Activated naive CD4-positive, alpha-beta T cell treated with anti-CD3 and anti-CD28 coated beads, Interleukin-2, amount 50 U/mL, for 24 hours (primary cell): ENCODE measurements around the gene PRKAB2.
A peak's percentile ranks its signal among the peaks of the same experiment; 100 is the strongest.

Experiments used
- H3K27ac Mint-ChIP-seq: one replicate; pipeline ENCODE4 v1.8.0; 2021; ENCODE audit warnings: mild to moderate bottlenecking, mixed read lengths
- H3K27me3 Mint-ChIP-seq: one replicate; pipeline ENCODE4 v1.8.0; 2021; ENCODE audit warnings: mixed read lengths
- H3K36me3 Mint-ChIP-seq: one replicate; pipeline ENCODE4 v1.8.0; 2021; ENCODE audit warnings: mixed read lengths
- H3K4me1 Mint-ChIP-seq: one replicate; pipeline ENCODE4 v1.8.0; 2021; ENCODE audit warnings: mixed read lengths
- H3K4me3 Mint-ChIP-seq: one replicate; pipeline ENCODE4 v1.8.0; 2021; ENCODE audit warnings: mild to moderate bottlenecking, mixed read lengths
- H3K9me3 Mint-ChIP-seq: one replicate; pipeline ENCODE4 v1.8.0; 2021; ENCODE audit warnings: mixed read lengths

The PRKAB2 gene, protein sequence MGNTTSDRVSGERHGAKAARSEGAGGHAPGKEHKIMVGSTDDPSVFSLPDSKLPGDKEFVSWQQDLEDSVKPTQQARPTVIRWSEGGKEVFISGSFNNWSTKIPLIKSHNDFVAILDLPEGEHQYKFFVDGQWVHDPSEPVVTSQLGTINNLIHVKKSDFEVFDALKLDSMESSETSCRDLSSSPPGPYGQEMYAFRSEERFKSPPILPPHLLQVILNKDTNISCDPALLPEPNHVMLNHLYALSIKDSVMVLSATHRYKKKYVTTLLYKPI

DNA sequence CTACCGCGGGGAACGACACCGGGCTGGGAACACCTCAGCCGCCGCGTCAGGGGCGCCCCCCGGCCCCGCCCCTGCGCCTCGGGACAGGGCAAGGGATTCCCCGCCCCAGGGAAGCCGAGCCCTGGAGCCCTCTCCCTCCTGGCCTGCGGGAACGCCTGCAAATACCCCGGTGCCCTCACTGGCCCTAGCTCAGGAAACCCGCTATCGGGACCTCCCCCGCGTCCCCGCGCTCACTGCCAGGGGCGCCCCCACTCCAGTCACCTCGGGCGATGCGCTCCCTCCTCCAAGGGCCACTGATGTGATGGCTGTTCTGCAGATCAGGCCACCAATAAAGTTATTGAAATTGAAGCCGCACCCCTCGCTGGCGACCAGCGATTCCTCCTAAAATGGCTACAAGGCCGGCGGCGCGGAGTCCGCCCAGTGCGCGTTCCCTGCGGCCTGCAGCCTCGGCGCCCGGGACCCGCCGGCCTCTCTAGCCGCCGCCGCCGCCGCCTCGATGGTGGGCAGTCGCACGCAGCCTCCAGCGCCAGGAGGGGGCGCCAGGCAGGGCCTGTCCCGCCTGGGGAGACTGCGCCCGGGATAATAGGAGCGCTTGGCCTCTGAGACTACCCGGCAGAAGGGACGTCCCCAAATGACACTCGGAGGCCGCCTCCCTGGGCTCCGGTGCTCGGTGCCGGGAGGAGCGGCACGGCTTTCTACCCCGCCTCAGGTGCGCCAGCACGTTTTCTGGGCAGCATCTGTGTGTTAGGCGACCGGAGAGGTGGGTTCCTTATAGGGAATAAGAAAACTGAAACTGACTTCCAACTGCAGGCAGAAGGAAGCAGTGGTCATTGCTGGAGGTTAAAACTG lies at the start of gene PRKAB2:
TSS of gene PRKAB2 (minus strand) at position 303 of the 849 bp plus-strand sequence. CDS start 326 bp downstream, outside the sequence.
- peaks cover 17% of the 10 kb centered on the region for H3K36me3 Mint-ChIP-seq
- peaks cover 37% of the 10 kb centered on the region for H3K4me1 Mint-ChIP-seq
- H3K9me3 Mint-ChIP-seq: peaks cover 4% of the 10 kb centered on the region
- H3K4me3 Mint-ChIP-seq: peak within 1 kb of the TSS; percentile 97
- no peaks in the 10 kb centered on the region for H3K27me3 Mint-ChIP-seq
- peak within 1 kb of the TSS; percentile 96 for H3K27ac Mint-ChIP-seq

GRCh38 chr1:147218606-147219005 lies 46.3 kb upstream of the PRKAB2 start:
- H3K4me1 Mint-ChIP-seq: peaks cover 2% of the 10 kb centered on the region
- H3K27ac Mint-ChIP-seq: no peak overlapping the region
- H3K27me3 Mint-ChIP-seq: no peaks in the 10 kb centered on the region
- H3K9me3 Mint-ChIP-seq: no peaks in the 10 kb centered on the region
- no peak overlapping the region for H3K4me3 Mint-ChIP-seq
- H3K36me3 Mint-ChIP-seq: no peaks in the 10 kb centered on the region

- H3K36me3 Mint-ChIP-seq: no peaks in the 10 kb centered on the region
- no peaks in the 10 kb centered on the region for H3K4me1 Mint-ChIP-seq
- H3K9me3 Mint-ChIP-seq: no peaks in the 10 kb centered on the region
- H3K27me3 Mint-ChIP-seq: no peaks in the 10 kb centered on the region
- no peak overlapping the region for H3K4me3 Mint-ChIP-seq
- no peak overlapping the region for H3K27ac Mint-ChIP-seq
Measured at GRCh38 chr1:147217141-147217540, 44.9 kb upstream of the PRKAB2 start.

GRCh38 chr1:147216124-147216523 lies 43.9 kb upstream of the PRKAB2 start:
- no peaks in the 10 kb centered on the region for H3K27me3 Mint-ChIP-seq
- no peaks in the 10 kb centered on the region for H3K36me3 Mint-ChIP-seq
- H3K4me3 Mint-ChIP-seq: no peak overlapping the region
- H3K9me3 Mint-ChIP-seq: no peaks in the 10 kb centered on the region
- H3K27ac Mint-ChIP-seq: no peak overlapping the region
- no peaks in the 10 kb centered on the region for H3K4me1 Mint-ChIP-seq

- Mint-ChIP-seq H3K4me1 (no peaks in the 10 kb centered on the region), H3K27ac (no peak overlapping the region), H3K36me3 (no peaks in the 10 kb centered on the region), H3K9me3 (no peaks in the 10 kb centered on the region), H3K27me3 (no peaks in the 10 kb centered on the region), H3K4me3 (no peak overlapping the region)
Measured at GRCh38 chr1:147215540-147215916, 43.3 kb upstream of the PRKAB2 start.

GRCh38 chr1:147214842-147215539 lies 42.7 kb upstream of the PRKAB2 start:
- H3K4me1 Mint-ChIP-seq: no peaks in the 10 kb centered on the region
- no peaks in the 10 kb centered on the region for H3K36me3 Mint-ChIP-seq
- no peak overlapping the region for H3K27ac Mint-ChIP-seq
- H3K9me3 Mint-ChIP-seq: no peaks in the 10 kb centered on the region
- H3K27me3 Mint-ChIP-seq: no peaks in the 10 kb centered on the region
- no peak overlapping the region for H3K4me3 Mint-ChIP-seq

- Mint-ChIP-seq H3K36me3 (peaks cover 3% of the 10 kb centered on the region), H3K27me3 (no peaks in the 10 kb centered on the region), H3K4me3 (no peak overlapping the region), H3K9me3 (no peaks in the 10 kb centered on the region), H3K27ac (no peak overlapping the region), H3K4me1 (no peaks in the 10 kb centered on the region)
Measured at GRCh38 chr1:147214325-147214724, 42.1 kb upstream of the PRKAB2 start.

DNA sequence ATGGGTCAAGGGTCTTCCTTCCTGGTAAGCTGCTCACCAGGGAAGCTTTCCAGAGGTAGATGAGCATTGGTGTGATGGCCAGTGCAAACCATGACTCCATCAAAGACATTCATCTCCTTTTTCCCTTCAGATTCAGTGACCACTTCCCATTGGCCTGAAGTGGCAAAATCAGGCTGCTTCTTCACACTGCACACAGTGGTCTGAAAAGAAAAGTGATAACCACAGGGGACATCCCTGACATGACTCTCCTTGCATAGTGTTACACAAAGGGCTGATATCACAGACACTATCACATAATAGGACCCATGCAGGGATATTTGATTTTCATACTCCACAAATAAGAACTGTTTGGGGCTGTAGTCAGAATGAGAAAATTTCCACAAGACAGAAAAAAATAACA lies 41.0 kb upstream of the PRKAB2 start:
- Mint-ChIP-seq H3K9me3 (no peaks in the 10 kb centered on the region), H3K4me1 (no peaks in the 10 kb centered on the region), H3K27ac (no peak overlapping the region), H3K4me3 (no peak overlapping the region), H3K36me3 (peaks cover 3% of the 10 kb centered on the region), H3K27me3 (no peaks in the 10 kb centered on the region)

- H3K4me3 Mint-ChIP-seq: no peak overlapping the region
- no peaks in the 10 kb centered on the region for H3K27me3 Mint-ChIP-seq
- no peaks in the 10 kb centered on the region for H3K4me1 Mint-ChIP-seq
- no peak overlapping the region for H3K27ac Mint-ChIP-seq
- peaks cover 3% of the 10 kb centered on the region for H3K36me3 Mint-ChIP-seq
- H3K9me3 Mint-ChIP-seq: no peaks in the 10 kb centered on the region
Measured at GRCh38 chr1:147211577-147211976, 39.3 kb upstream of the PRKAB2 start.

- H3K27me3 Mint-ChIP-seq: no peaks in the 10 kb centered on the region
- H3K36me3 Mint-ChIP-seq: peaks cover 3% of the 10 kb centered on the region
- no peaks in the 10 kb centered on the region for H3K9me3 Mint-ChIP-seq
- H3K4me1 Mint-ChIP-seq: no peaks in the 10 kb centered on the region
- no peak overlapping the region for H3K27ac Mint-ChIP-seq
- no peak overlapping the region for H3K4me3 Mint-ChIP-seq
Measured at GRCh38 chr1:147210987-147211386, 38.7 kb upstream of the PRKAB2 start.

DNA sequence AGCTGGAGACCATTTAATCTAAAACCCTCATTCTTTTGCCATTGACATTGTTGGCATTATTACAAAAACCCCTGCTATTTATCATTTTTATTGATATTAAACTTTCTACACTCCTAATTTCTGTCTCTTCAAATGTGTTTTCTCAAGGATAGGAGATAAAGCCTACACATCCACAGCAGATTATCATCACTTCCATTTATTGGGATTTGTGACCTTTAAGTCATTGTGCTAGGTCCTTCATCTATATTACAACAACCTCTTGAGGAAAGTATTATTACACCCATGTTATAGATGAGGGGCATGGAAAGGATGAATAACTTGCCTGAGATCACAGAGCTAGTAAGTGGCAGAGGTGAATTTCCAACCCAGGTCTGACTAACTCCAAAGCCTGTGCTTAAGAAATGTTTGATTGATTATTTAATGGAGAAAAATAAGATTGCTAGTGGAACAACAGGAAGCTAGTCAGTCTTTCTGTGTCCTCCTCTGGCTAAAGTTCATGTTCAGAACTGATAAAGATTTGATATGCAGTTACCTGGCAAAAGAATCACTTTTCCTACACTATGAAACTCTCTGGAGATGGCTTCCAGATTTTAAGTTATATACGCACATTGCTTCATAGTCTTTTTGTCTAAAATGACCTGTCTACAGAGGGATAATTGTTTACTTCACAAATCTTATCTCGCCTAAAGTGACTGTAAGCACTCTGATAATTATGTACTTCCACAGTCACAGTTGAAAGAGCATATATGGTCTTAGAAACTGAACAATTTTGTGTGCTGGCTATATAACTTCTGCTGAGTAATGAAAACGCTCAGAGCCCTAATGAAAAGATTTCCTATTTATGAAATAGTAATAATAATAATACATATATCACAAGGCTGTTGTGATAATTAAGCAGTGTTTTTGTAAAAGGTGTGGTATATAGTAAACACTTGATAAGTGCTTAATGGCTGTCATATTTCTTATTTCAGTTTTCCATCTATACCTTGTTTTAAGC lies 37.9 kb upstream of the PRKAB2 start:
- Mint-ChIP-seq H3K36me3 (peaks cover 3% of the 10 kb centered on the region), H3K27ac (no peak overlapping the region), H3K4me1 (no peaks in the 10 kb centered on the region), H3K4me3 (no peak overlapping the region), H3K27me3 (no peaks in the 10 kb centered on the region), H3K9me3 (no peaks in the 10 kb centered on the region)

DNA sequence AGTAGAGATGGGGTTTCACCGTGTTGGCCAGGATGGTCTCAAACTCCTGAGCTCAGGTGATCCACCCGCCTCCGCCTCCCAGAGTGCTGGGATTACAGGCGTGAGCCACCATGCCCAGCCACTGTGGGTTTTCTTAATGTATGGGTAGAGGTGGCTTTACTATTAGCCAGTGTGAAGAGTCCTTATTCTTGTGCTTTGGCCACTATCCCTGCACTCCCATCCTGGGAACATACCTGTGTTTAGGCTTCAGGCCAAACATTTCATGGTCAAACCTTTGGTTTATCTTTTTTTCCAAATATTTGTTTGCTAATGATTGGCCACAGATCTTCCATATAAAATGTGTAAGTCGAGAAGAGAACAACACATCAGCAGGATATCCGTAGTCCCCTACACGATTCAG lies 36.3 kb upstream of the PRKAB2 start:
- Mint-ChIP-seq H3K9me3 (no peaks in the 10 kb centered on the region), H3K27me3 (no peaks in the 10 kb centered on the region), H3K27ac (no peak overlapping the region), H3K36me3 (peaks cover 4% of the 10 kb centered on the region), H3K4me3 (no peak overlapping the region), H3K4me1 (no peaks in the 10 kb centered on the region)

- no peaks in the 10 kb centered on the region for H3K9me3 Mint-ChIP-seq
- H3K27me3 Mint-ChIP-seq: no peaks in the 10 kb centered on the region
- peaks cover 8% of the 10 kb centered on the region for H3K36me3 Mint-ChIP-seq
- H3K4me1 Mint-ChIP-seq: no peaks in the 10 kb centered on the region
- H3K27ac Mint-ChIP-seq: no peak overlapping the region
- no peak overlapping the region for H3K4me3 Mint-ChIP-seq
Measured at GRCh38 chr1:147207192-147207591, 34.9 kb upstream of the PRKAB2 start.

DNA sequence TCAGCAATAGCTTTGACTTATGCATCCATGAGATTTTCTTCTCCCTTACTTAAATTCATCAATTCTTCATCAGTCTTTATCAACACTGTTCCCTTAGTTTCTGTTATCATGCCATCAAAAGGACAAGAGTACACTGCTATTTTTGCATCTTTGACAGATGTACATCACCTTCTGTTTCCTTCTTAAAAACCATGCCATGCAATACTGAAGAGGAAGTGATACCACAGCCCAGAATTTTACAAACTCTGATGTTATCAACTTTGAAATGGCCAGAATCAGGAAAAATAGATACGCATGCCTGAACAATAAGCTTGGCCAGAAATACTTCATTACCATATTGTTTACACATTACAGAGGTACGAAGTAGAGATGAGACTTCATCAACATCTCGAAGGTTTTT lies 31.8 kb upstream of the PRKAB2 start:
- H3K9me3 Mint-ChIP-seq: no peaks in the 10 kb centered on the region
- no peak overlapping the region for H3K27ac Mint-ChIP-seq
- H3K36me3 Mint-ChIP-seq: peaks cover 7% of the 10 kb centered on the region
- no peaks in the 10 kb centered on the region for H3K27me3 Mint-ChIP-seq
- no peaks in the 10 kb centered on the region for H3K4me1 Mint-ChIP-seq
- no peak overlapping the region for H3K4me3 Mint-ChIP-seq

- Mint-ChIP-seq H3K27ac (peak overlapping the region; percentile 14), H3K4me1 (no peaks in the 10 kb centered on the region)
Measured at GRCh38 chr1:147202576-147202975, 30.3 kb upstream of the PRKAB2 start.

More at GRCh38 chr1:147202576-147202975, 30.3 kb upstream of the PRKAB2 start:
- no peak overlapping the region for H3K4me3 Mint-ChIP-seq
- H3K27me3 Mint-ChIP-seq: no peaks in the 10 kb centered on the region
- H3K36me3 Mint-ChIP-seq: peaks cover 7% of the 10 kb centered on the region
- H3K9me3 Mint-ChIP-seq: no peaks in the 10 kb centered on the region
